Fibroblast of skin of left quadriceps (primary cell): ENCODE results near the gene COL9A3.

Source experiments
- DNase-seq, 2 experiments: peaks; one replicate each; pipeline ENCODE4 v3.0.0-alpha.2; 2013; ENCODE audit warnings: low read depth in 2 of 2

Gene COL9A3

DNA sequence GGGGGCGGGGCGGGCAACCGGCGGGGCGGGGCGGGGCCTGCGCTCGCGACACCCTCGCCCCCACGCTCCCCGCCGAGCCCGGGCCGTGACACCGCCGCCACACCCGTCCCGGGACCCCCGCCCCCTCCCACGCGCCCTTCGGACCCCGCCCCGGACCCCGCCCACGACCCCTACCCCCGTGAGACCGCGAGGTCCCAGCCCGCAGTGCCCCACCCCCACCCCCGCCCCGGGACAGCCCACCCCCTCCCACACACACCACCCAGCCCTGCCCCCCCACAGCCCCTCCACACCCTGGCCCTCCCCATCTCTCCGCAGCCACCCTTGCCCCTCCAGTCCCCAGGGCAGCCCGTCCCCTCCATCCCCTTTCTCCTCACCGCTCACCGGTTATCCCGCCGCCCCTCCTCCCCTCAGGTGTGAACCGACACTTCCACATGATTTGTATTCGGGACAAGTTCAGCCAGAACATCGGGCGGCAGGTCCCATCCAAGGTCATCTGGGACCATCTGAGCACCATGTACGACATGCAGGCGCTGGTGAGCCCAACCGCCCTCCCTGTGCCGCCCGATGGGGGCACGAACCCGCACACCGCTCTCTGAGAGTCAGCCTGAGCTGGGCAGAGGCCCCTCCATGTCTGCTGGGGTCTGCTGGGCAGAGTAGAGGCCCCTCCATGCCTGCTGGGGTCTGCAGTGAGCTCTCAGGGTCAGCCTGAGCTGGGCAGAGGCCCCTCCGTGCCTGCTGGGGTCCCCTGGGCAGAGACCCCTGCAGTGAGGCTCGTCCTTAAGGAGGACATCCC is 20.0 kb upstream of the COL9A3 start:
- no peak for DNase-seq

DNA sequence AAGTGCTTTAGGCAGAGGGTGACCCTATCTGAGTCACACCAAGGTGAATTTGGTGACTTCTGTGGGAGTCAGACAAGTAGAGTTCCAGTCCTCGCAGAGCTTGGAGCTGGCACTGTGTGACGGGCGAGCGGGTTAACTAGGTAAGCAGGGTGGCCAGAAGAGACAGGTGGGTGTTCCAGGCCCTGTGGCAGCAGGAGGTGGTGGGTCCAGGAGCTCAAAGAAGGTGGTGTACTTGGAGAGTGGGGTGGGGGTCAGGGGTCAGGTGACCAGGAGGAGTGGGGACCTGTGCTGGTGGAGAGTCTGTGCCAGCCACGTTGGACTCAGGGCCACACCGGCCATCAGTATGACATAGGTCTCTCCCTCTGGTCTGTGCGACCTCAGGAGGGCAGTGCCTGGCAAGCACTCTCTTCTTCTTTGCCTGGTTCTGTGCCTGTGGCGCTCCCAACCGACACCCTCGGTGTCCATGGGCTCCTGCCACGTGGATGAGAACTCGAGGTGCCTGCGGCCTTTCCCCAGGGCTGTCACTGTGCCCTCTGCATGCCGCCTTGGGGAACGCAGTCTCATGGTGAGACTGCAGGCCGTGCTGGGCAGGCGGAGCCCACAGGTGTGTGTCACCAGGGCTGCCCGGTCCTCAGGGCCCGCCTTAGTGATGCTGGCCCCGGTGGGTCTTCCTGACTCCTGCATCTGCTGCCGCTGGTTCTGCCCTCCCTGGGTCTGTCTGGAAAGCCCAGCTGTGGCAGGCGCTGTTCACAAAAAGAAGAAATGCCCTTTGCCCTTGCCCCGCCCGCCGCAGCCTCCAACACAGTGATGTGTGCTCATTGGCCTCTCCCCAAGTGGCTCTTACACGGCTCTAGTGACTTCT is 18.9 kb upstream of the COL9A3 start:
- no peak for DNase-seq

GRCh38 chr20:62799036-62799435 is 17.8 kb upstream of the COL9A3 start:
- no peak for DNase-seq

- no peak for DNase-seq
Measured at GRCh38 chr20:62799459-62799858, 17.4 kb upstream of the COL9A3 start.

DNA sequence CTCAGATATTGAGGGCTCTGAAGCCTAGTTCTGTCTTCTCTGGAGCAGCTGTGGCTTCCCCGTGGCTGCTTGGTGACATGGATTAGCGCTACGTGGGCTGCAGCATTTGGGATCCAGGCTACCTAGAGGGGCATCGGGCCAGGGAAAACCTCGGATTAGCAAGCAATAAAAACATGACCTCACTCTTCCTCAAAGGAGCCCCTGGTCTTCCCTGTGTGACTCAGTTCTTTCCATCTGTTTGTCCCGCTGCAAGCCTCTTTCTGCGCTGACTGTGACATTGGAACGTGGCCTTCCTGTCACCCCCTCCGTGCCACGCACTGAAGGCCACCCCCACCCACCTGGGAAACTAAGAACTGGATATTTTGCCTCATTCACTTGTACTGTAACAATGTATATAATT is 17.0 kb upstream of the COL9A3 start:
- no peak for DNase-seq

DNA sequence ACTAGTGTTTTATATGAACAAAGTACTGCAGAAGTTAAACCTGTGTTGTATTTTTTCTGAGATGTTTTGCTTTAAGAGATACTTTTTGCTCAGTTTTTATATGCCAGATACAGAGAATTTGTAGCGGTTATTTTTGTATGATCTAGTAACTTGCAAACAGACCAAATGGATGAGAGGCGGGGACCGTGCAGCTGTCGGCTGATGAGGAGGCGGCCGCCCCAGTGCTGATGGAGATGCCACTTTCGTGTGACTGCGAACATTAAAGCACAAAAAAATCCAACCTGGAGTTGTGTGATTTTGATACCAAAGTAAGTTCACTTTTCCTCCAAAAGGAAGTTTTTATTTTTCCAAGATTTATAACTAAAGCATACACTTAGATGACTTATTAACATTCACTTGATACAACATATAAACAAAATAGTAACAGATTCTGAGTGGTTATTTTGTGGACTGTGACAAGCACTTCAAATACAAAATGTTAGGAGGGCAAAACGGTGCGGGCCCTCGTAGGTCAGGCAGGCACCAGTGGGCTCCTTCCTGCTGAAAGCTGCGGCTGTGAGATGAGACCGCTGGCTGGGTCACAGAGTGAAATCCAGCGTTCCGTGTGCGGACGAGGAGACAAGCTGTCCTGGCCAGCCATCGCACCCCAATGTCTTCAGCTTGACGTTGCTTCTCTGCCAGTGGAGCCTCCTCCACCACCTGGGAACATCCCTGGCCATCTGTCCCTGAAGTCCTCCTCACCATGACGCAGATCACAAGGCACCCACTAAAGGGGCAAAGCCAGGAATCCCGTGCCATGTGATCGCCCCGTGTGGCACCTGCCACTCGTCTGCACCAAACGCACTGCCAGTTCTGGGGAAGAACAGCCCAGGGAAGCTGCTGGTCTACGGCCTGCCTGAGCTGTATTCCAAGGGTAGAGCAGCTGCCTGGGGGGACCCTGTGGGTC is 16.3 kb upstream of the COL9A3 start:
- DNase-seq: no peak

- DNase-seq: no peak
Measured at GRCh38 chr20:62801284-62802010, 15.4 kb upstream of the COL9A3 start.

DNA sequence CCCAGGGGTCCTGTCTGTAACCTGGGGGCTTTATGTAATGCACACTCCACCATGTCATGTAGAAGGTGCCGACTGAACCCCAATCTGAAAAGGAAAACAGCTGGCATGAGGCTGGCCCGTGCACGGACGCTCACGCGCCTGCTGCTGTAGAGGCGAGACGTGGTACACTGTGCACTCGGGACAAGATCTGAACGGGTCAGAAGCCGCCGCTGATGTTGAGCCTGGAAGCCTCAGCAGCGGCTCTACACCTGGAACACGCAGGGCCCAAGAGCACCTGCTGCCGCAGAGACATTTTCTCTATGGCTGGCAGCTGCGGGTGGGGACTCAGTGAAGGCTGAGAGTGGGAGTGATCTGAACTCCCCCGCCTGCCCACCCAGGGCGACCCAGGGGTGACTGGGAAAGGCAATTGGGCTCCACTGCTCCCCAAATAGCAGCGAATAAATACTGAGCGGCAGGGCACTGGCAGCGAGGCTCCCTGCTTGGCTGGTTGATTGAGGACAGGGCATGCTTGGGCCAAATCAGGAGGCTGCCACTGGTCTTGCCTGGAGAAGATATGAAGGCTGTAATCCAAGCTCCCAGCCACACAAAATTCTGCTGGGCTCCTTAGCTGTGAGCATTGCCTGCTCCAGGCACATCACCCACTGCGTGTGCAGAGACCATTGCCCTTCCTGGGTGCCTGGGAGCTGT is 14.7 kb upstream of the COL9A3 start:
- no peak for DNase-seq

DNA sequence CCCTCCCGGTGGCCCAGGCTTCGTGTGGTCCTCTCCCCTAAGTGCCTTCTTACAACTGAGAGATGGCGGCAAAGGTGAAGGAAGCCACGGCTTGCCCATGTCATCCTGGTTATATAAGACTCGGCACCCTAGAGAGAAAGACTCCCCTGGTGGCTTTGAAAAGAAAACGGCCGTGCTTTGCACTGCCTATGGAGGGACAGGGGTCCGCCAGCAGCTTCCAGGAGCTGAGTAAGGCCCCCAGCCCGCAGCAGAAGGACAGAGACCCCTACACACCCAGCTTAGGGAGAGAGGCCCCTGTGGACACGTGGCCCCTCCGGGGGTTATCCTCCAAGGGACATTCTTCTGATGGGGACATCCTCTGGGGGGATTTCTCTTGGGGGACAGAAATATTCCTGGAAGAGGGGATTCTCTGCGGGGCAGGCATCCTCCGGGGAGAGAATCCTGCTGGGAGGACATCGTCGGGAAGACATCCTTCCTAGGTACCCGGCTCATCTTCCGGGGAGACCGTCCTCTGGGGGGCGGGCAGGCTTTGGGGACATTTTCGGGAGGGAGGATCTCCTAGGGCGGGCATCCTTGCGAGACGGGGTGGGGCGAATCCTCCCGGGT is 12.7 kb upstream of the COL9A3 start:
- DNase-seq: no peak

DNA sequence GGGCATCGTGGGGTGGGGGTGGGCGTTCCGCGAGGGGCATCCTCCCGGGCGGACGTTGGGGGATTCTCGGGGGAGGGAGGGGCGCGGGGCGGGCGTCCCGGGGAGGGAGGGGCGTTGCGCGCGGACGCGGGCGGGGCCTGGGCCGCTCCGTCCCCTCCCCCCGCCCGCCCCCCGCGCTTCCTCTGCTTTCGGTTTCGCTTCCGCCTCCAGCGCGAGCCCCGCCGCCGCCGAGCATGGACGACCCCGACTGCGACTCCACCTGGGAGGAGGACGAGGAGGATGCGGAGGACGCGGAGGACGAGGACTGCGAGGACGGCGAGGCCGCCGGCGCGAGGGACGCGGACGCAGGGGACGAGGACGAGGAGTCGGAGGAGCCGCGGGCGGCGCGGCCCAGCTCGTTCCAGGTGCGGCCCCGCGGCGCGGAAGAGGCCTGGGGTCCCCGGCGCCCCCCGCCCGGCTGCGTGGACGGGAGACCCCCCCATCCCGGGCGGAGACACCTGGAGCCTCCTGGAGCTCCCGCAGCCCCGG is 12.2 kb upstream of the COL9A3 start, which contains the start of gene OGFR:
OGFR (plus strand) TSS at position 209 of the 528 bp plus-strand sequence; CDS start at position 234, 25 bp downstream.
- DNase-seq: no peak

DNA sequence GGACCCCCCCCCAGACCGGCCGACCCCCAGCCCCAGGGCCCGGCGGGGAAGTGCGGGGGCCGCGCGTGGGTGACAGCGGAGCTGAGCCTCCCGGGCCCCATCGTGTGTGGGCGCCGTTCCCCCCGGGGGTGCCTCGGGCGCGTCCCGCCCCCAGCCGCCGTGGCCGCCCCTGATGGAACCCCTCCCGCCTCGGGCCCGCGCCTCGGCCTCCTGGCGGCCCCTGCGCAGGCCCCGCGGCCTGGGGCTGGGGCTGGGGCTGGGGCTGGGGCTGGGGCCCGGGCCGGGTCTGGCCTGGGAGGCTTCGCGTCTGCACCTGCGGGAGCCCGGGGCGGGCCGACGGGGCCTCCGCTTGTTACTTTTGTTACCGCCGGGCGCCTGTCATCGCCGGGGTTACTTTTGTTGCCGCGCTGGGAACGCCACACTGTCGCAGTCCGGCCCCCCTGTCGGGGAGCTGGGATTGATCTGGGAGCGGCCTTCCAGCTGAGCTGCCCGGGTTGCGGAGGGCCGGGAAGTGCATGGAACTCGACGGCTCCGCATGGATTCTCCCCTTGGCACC is 11.6 kb upstream of the COL9A3 start:
- DNase-seq: no peak

GRCh38 chr20:62805711-62806382 is 11.0 kb upstream of the COL9A3 start:
- no peak for DNase-seq

GRCh38 chr20:62806383-62807050 is 10.3 kb upstream of the COL9A3 start:
- DNase-seq: no peak

DNA sequence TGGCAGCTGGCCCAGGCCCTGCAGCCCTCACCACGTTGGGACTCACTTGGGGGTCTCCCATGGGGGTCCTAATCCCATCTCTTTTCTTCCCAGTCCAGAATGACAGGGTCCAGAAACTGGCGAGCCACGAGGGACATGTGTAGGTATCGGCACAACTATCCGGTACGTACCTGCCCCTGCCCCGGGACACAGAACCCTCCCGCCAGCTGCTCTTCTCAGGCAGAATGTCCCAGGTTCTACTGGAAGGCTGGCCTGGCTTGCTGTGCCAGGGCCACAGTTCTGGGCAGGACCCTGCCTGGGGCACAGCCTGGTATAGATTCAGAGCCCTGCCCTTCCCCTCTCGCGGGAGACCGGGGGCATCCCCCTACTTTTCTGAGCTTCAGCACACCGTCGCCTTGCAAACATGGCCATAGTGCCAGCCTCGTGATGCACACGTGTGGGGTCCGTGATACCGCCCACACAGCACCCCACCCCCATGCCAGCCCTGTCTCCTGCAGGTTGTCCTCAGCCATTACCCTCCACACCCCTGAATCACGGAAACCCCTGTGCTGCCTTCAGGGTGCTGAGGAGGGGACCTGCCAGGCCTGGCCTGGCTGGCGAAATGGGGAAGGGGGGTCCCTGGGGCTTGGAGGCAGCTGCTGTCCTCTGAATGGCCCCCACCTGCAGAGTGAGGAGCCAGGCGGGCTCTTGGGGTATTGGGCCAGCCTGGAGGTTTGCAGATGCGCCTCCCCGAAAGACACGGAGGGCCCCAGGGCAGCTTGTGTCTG is 9.2 kb upstream of the COL9A3 start:
- no peak for DNase-seq

GRCh38 chr20:62808211-62808865 is 8.5 kb upstream of the COL9A3 start:
- DNase-seq: no peak

DNA sequence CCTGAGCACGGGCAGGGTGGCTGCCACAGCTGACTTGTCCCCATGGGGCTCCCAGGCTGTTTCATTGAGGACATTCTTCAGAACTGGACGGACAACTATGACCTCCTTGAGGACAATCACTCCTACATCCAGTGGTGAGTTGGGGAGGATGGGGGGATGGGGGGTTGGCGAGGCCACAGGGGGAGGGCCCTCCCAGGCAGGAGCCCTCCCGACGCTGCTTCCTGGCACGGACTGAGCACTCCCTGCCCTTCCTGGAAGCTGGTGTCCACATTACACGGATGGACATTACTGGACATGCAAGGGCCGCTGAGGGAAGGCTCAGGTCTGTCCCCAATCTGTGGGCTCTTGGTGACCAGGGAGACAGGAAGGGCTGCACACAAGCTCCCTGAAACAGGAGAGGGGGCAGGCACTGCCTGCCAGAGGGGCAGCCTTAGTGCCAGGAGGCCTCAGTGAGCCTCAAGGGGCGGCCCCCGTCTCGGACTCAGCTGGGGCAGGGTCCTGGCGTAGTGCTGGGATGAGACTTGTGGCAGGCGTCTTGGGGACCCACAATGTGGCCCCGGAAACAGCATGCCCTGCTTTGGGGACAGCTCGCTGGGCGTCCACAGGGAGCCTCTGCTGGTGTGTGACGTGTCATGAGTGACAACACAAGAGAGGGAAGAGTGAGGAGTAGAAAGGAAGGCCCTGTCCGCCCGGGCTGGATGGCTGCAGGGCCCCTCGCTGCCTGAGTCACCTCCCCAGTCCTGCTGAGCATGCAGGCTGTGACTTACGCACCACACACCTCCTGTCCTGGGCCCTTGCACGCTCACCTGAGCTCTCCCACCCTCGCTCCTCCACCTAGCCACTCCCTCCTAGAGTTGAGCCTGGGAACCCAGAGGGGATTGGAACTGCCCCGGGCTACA is 7.1 kb upstream of the COL9A3 start:
- DNase-seq: no peak
